GM21526 (cell line): ENCODE measurements around the gene RAB25.

Source experiments
- ATAC-seq: cut with Tn5 transposase; IDR thresholded peaks from one replicate; pipeline ENCODE4 v1.9.1; 2021; ENCODE audit warnings: moderate library complexity; ENCODE audit not compliant: unreplicated experiment, low FRiP score

The RAB25 gene

GRCh38 chr1:156099282-156099681 lies 38.3 kb downstream of the RAB25 start:
- no peak for ATAC-seq

- ATAC-seq: no peak
Measured at GRCh38 chr1:156100205-156100995, 39.4 kb downstream of the RAB25 start.

GRCh38 chr1:156101880-156102279 lies 40.9 kb downstream of the RAB25 start:
- ATAC-seq: no peak

- no peak for ATAC-seq
Measured at GRCh38 chr1:156102633-156103511, 41.9 kb downstream of the RAB25 start.

- ATAC-seq: no peak
Measured at GRCh38 chr1:156103521-156103947, 42.6 kb downstream of the RAB25 start.

- ATAC-seq: no peak
Measured at GRCh38 chr1:156104065-156104810, 43.3 kb downstream of the RAB25 start.

- no peak for ATAC-seq
Measured at GRCh38 chr1:156104861-156105832, 44.2 kb downstream of the RAB25 start.

- peak; percentile 5 for ATAC-seq
Measured at GRCh38 chr1:156106624-156107488, 45.9 kb downstream of the RAB25 start.

GRCh38 chr1:156108057-156108456 lies 47.1 kb downstream of the RAB25 start:
- no peak for ATAC-seq

GRCh38 chr1:156108664-156109241 lies 47.8 kb downstream of the RAB25 start:
- ATAC-seq: no peak

- no peak for ATAC-seq
Measured at GRCh38 chr1:156110252-156110651, 49.3 kb downstream of the RAB25 start.

GRCh38 chr1:156111355-156111962 lies 50.5 kb downstream of the RAB25 start:
- no peak for ATAC-seq

- no peak for ATAC-seq
Measured at GRCh38 chr1:156112276-156113137, 51.5 kb downstream of the RAB25 start.

GRCh38 chr1:156113282-156113950 lies 52.5 kb downstream of the RAB25 start:
- no peak for ATAC-seq

GRCh38 chr1:156114101-156114918 lies 53.4 kb downstream of the RAB25 start, which contains the start of gene LMNA:
LMNA (plus strand) TSS chr1:156114711; CDS start chr1:156114919, 208 bp downstream.
- ATAC-seq: peak; percentile 52
